ENCODE data around the gene SPIB.

SPIB gene

DNA sequence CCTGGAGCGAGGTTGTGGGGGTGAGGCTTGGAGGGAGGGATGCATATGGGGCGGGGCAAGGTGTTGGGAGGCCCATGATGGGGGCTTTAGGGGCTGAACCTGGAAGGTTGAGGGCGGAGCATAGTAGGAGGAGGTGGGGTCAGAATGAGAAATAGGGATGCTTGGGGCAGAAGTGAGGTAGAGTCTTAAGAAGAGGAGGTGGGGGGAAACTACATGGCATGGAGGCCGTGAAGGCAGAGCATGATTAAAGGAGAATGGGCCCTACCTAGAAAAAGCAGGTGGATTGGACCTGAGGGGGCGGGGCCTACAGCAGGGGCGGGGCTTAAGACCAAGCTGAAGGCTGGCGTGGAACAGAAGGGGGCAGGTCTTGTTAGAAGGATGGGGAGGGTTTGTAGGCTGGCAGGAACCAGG is 41.7 kb upstream of the SPIB start:
- Histone ChIP-seq H2BK12ac (ENCODE audit: low read length in 2 of 2) (no peak overlapping the region), H4K8ac (ENCODE audit: low read length) (no peak overlapping the region), H3K27ac (ENCODE audit: low read length, poor library complexity, severe bottlenecking) (no peak overlapping the region), H2BK15ac (ENCODE audit: low read depth, poor library complexity, severe bottlenecking) (no peak overlapping the region), H2AFZ (ENCODE audit: low read depth, low read length) (no peak overlapping the region), H2BK5ac (ENCODE audit: low read depth, low read length, poor library complexity, severe bottlenecking) (no peak overlapping the region), H2BK120ac (ENCODE audit: low read depth, low read length) (no peak overlapping the region), H3K4me2 (ENCODE audit: low read length, poor library complexity, severe bottlenecking) (peak overlapping the region; percentile 41), H3K4me1 (ENCODE audit: control insufficient read depth, insufficient read depth, low read depth, low read length) (peaks cover 2% of the 10 kb centered on the region), H3K9ac (ENCODE audit: low read length) (no peak overlapping the region), H3K23ac (ENCODE audit: low read length in 2 of 2) (no peak overlapping the region), H3K18ac (ENCODE audit: low read depth in 1 of 2, low read length in 2 of 2) (no peak overlapping the region), H3K4me3 (ENCODE audit: insufficient read depth in 1 of 2, low read depth in 1 of 2, low read length in 2 of 2) (no peak overlapping the region), H3K79me1 (replicated peaks; ENCODE audit: low read length, poor library complexity, severe bottlenecking) (peaks cover 33% of the 10 kb centered on the region), H3K36me3 (ENCODE audit: control insufficient read depth in 1 of 2, insufficient read depth in 2 of 2, low read depth in 1 of 2, low read length in 2 of 2) (peaks cover 47% of the 10 kb centered on the region in 2 experiments), H2AK5ac (ENCODE audit: low read length, severe bottlenecking) (no peak overlapping the region), H3K14ac (ENCODE audit: low read length in 2 of 2) (no peak overlapping the region), H3K4ac (ENCODE audit: low read depth in 1 of 2, low read length in 2 of 2) (no peak overlapping the region), H3K9me3 (ENCODE audit: control insufficient read depth, low read length) (no peaks in the 10 kb centered on the region), H4K91ac (ENCODE audit: low read length) (no peak overlapping the region), H3K27me3 (ENCODE audit: control insufficient read depth in 1 of 2, insufficient read depth in 1 of 2, low read length in 2 of 2) (no peaks in the 10 kb centered on the region)
- peak; percentile 17 for DNase-seq
- 47% methylated on average over 7 of the region's 7 CpGs for WGBS

GRCh38 chr19:50377517-50377916 is 41.2 kb upstream of the SPIB start:
- Histone ChIP-seq H3K36me3 (ENCODE audit: control insufficient read depth in 1 of 2, insufficient read depth in 2 of 2, low read depth in 1 of 2, low read length in 2 of 2) (peaks cover 51 to 52% of the 10 kb centered on the region in 2 experiments), H3K18ac (ENCODE audit: low read depth in 1 of 2, low read length in 2 of 2) (no peak overlapping the region), H2AK5ac (ENCODE audit: low read length, severe bottlenecking) (no peak overlapping the region), H3K4ac (ENCODE audit: low read depth in 1 of 2, low read length in 2 of 2) (no peak overlapping the region), H2BK5ac (ENCODE audit: low read depth, low read length, poor library complexity, severe bottlenecking) (no peak overlapping the region), H2BK120ac (ENCODE audit: low read depth, low read length) (no peak overlapping the region), H3K4me3 (ENCODE audit: insufficient read depth in 1 of 2, low read depth in 1 of 2, low read length in 2 of 2) (no peak overlapping the region), H3K9me3 (ENCODE audit: control insufficient read depth, low read length) (no peaks in the 10 kb centered on the region), H3K9ac (ENCODE audit: low read length) (no peak overlapping the region), H3K79me1 (replicated peaks; ENCODE audit: low read length, poor library complexity, severe bottlenecking) (peaks cover 33% of the 10 kb centered on the region), H3K4me1 (ENCODE audit: control insufficient read depth, insufficient read depth, low read depth, low read length) (peaks cover 2% of the 10 kb centered on the region), H4K8ac (ENCODE audit: low read length) (no peak overlapping the region), H2BK12ac (ENCODE audit: low read length in 2 of 2) (no peak overlapping the region), H3K27me3 (ENCODE audit: control insufficient read depth in 1 of 2, insufficient read depth in 1 of 2, low read length in 2 of 2) (no peaks in the 10 kb centered on the region), H3K14ac (ENCODE audit: low read length in 2 of 2) (no peak overlapping the region), H2BK15ac (ENCODE audit: low read depth, poor library complexity, severe bottlenecking) (no peak overlapping the region), H4K91ac (ENCODE audit: low read length) (no peak overlapping the region), H3K4me2 (ENCODE audit: low read length, poor library complexity, severe bottlenecking) (no peak overlapping the region), H3K27ac (ENCODE audit: low read length, poor library complexity, severe bottlenecking) (no peak overlapping the region), H2AFZ (ENCODE audit: low read depth, low read length) (no peak overlapping the region), H3K23ac (ENCODE audit: low read length in 2 of 2) (no peak overlapping the region)
- DNase-seq = no peak
- 92% methylated on average over 8 of the region's 9 CpGs for WGBS

DNA sequence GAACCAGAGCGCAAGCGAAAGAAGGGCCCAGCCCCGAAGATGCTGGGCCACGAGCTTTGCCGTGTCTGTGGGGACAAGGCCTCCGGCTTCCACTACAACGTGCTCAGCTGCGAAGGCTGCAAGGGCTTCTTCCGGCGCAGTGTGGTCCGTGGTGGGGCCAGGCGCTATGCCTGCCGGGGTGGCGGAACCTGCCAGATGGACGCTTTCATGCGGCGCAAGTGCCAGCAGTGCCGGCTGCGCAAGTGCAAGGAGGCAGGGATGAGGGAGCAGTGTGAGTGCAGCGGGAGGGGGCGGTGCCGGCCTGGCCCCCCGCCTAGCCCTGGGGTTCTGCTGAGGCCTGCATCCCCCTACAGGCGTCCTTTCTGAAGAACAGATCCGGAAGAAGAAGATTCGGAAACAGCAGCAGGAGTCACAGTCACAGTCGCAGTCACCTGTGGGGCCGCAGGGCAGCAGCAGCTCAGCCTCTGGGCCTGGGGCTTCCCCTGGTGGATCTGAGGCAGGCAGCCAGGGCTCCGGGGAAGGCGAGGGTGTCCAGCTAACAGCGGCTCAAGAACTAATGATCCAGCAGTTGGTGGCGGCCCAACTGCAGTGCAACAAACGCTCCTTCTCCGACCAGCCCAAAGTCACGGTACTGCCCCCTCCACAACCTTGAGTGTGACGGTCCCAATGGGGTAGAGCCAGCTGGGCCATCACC is 40.4 kb upstream of the SPIB start:
- Histone ChIP-seq H2AK5ac (ENCODE audit: low read length, severe bottlenecking) (no peak overlapping the region), H2BK120ac (ENCODE audit: low read depth, low read length) (no peak overlapping the region), H2BK5ac (ENCODE audit: low read depth, low read length, poor library complexity, severe bottlenecking) (no peak overlapping the region), H3K18ac (ENCODE audit: low read depth in 1 of 2, low read length in 2 of 2) (no peak overlapping the region), H3K9ac (ENCODE audit: low read length) (no peak overlapping the region), H3K4me1 (ENCODE audit: control insufficient read depth, insufficient read depth, low read depth, low read length) (peaks cover 2% of the 10 kb centered on the region), H4K8ac (ENCODE audit: low read length) (no peak overlapping the region), H3K79me1 (replicated peaks; ENCODE audit: low read length, poor library complexity, severe bottlenecking) (peaks cover 33% of the 10 kb centered on the region), H3K27ac (ENCODE audit: low read length, poor library complexity, severe bottlenecking) (no peak overlapping the region), H3K4ac (ENCODE audit: low read depth in 1 of 2, low read length in 2 of 2) (no peak overlapping the region), H2AFZ (ENCODE audit: low read depth, low read length) (no peak overlapping the region), H3K4me2 (ENCODE audit: low read length, poor library complexity, severe bottlenecking) (no peak overlapping the region), H3K14ac (ENCODE audit: low read length in 2 of 2) (no peak overlapping the region), H3K9me3 (ENCODE audit: control insufficient read depth, low read length) (no peaks in the 10 kb centered on the region), H4K91ac (ENCODE audit: low read length) (no peak overlapping the region), H3K36me3 (ENCODE audit: control insufficient read depth in 1 of 2, insufficient read depth in 2 of 2, low read depth in 1 of 2, low read length in 2 of 2) (peaks cover 55 to 60% of the 10 kb centered on the region in 2 experiments), H3K4me3 (ENCODE audit: insufficient read depth in 1 of 2, low read depth in 1 of 2, low read length in 2 of 2) (no peak overlapping the region), H2BK12ac (ENCODE audit: low read length in 2 of 2) (no peak overlapping the region), H2BK15ac (ENCODE audit: low read depth, poor library complexity, severe bottlenecking) (no peak overlapping the region), H3K23ac (ENCODE audit: low read length in 2 of 2) (no peak overlapping the region), H3K27me3 (ENCODE audit: control insufficient read depth in 1 of 2, insufficient read depth in 1 of 2, low read length in 2 of 2) (no peaks in the 10 kb centered on the region)
- WGBS = 97% methylated on average over 36 of the region's 36 CpGs
- no peak for DNase-seq

- no peak for DNase-seq
Measured at GRCh38 chr19:50378863-50379236, 39.9 kb upstream of the SPIB start.

More at GRCh38 chr19:50378863-50379236, 39.9 kb upstream of the SPIB start:
- no peak overlapping the region for H3K9ac ChIP-seq (ENCODE audit: low read length)
- no peak overlapping the region for H3K4me3 ChIP-seq (ENCODE audit: insufficient read depth in 1 of 2, low read depth in 1 of 2, low read length in 2 of 2)
- no peak overlapping the region for H2AFZ ChIP-seq (ENCODE audit: low read depth, low read length)
- peaks cover 2% of the 10 kb centered on the region for H3K4me1 ChIP-seq (ENCODE audit: control insufficient read depth, insufficient read depth, low read depth, low read length)
- H4K91ac ChIP-seq (ENCODE audit: low read length) = no peak overlapping the region
- H3K9me3 ChIP-seq (ENCODE audit: control insufficient read depth, low read length) = no peaks in the 10 kb centered on the region
- no peak overlapping the region for H4K8ac ChIP-seq (ENCODE audit: low read length)
- no peak overlapping the region for H3K4me2 ChIP-seq (ENCODE audit: low read length, poor library complexity, severe bottlenecking)
- H2BK5ac ChIP-seq (ENCODE audit: low read depth, low read length, poor library complexity, severe bottlenecking) = no peak overlapping the region
- peaks cover 33% of the 10 kb centered on the region for H3K79me1 ChIP-seq (replicated peaks; ENCODE audit: low read length, poor library complexity, severe bottlenecking)
- no peak overlapping the region for H3K23ac ChIP-seq (ENCODE audit: low read length in 2 of 2)
- WGBS = 96% methylated on average over 10 of the region's 10 CpGs
- no peak overlapping the region for H3K14ac ChIP-seq (ENCODE audit: low read length in 2 of 2)
- H3K27ac ChIP-seq (ENCODE audit: low read length, poor library complexity, severe bottlenecking) = no peak overlapping the region
- H3K18ac ChIP-seq (ENCODE audit: low read depth in 1 of 2, low read length in 2 of 2) = no peak overlapping the region
- no peak overlapping the region for H2BK120ac ChIP-seq (ENCODE audit: low read depth, low read length)
- no peak overlapping the region for H2BK15ac ChIP-seq (ENCODE audit: low read depth, poor library complexity, severe bottlenecking)
- H2BK12ac ChIP-seq (ENCODE audit: low read length in 2 of 2) = no peak overlapping the region
- H3K36me3 ChIP-seq (ENCODE audit: control insufficient read depth in 1 of 2, insufficient read depth in 2 of 2, low read depth in 1 of 2, low read length in 2 of 2) = peaks cover 55 to 61% of the 10 kb centered on the region in 2 experiments
- no peaks in the 10 kb centered on the region for H3K27me3 ChIP-seq (ENCODE audit: control insufficient read depth in 1 of 2, insufficient read depth in 1 of 2, low read length in 2 of 2)
- no peak overlapping the region for H3K4ac ChIP-seq (ENCODE audit: low read depth in 1 of 2, low read length in 2 of 2)
- H2AK5ac ChIP-seq (ENCODE audit: low read length, severe bottlenecking) = no peak overlapping the region

Data from mesenchymal stem cell (in vitro differentiated cells and primary cell).